ENCODE data around the gene ZNF587B.
"Not testable (repeated sequence)": the region's sequence is repeated elsewhere in the genome, so short reads cannot be mapped to it uniquely, and the experiment has no call there.

- not testable (repeated sequence) for TF ChIP-seq RARB (CRISPR knock-in tag; IDR thresholded peaks at IDR 0.05); ZFP3 (CRISPR knock-in tag; IDR thresholded peaks at IDR 0.05); PATZ1 (CRISPR knock-in tag; IDR thresholded peaks at IDR 0.05; ENCODE audit: borderline replicate concordance); CREB5 (CRISPR knock-in tag; IDR thresholded peaks at IDR 0.05; ENCODE audit: low read depth); ZC3H10 (CRISPR knock-in tag; IDR thresholded peaks at IDR 0.05); TSHZ2 (CRISPR knock-in tag; IDR thresholded peaks at IDR 0.05); ZNF8 (CRISPR knock-in tag; IDR thresholded peaks at IDR 0.05); ISL1 (CRISPR knock-in tag; IDR thresholded peaks at IDR 0.05); GLIS3 (CRISPR knock-in tag; IDR thresholded peaks at IDR 0.05)
These were observed 19.1 kb downstream of the ZNF587B start for GRCh38 chr19:57849162-57849665.

All from SK-N-SH treated with all-trans-retinoic acid at 6 μM for 48 hours (cell line).